ENCODE measurements around the gene SEC14L2.

- TF ChIP-seq, protein P1, sequence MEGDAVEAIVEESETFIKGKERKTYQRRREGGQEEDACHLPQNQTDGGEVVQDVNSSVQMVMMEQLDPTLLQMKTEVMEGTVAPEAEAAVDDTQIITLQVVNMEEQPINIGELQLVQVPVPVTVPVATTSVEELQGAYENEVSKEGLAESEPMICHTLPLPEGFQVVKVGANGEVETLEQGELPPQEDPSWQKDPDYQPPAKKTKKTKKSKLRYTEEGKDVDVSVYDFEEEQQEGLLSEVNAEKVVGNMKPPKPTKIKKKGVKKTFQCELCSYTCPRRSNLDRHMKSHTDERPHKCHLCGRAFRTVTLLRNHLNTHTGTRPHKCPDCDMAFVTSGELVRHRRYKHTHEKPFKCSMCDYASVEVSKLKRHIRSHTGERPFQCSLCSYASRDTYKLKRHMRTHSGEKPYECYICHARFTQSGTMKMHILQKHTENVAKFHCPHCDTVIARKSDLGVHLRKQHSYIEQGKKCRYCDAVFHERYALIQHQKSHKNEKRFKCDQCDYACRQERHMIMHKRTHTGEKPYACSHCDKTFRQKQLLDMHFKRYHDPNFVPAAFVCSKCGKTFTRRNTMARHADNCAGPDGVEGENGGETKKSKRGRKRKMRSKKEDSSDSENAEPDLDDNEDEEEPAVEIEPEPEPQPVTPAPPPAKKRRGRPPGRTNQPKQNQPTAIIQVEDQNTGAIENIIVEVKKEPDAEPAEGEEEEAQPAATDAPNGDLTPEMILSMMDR (conservative IDR thresholded peaks at IDR 0.05), result no peak
- no peak for TF ChIP-seq EZH2 (IDR thresholded peaks at IDR 0.05; ENCODE audit: low read depth)
These were observed 25.1 kb downstream of the SEC14L2 start for GRCh38 chr22:30421695-30422480.
